Trophoblast cell (in vitro differentiated cells and primary cell): ENCODE measurements around the gene ARHGAP31.

Experiments
- DNase-seq, 2 donors: peaks; one replicate each; pipeline ENCODE4 v3.0.0-alpha.2; 2016
- H2AFZ ChIP-seq: 2 replicates; pipeline ENCODE4 v1.6.1; 2013; ENCODE audit warnings: low read length, moderate library complexity, mild to moderate bottlenecking; ENCODE audit not compliant: insufficient read depth, poor library complexity
- H2AK5ac ChIP-seq: 2 replicates; pipeline ENCODE4 v1.6.1; 2013; ENCODE audit warnings: mild to moderate bottlenecking, low read length
- H2BK120ac ChIP-seq: 2 replicates; pipeline ENCODE4 v1.6.1; 2013; ENCODE audit warnings: low read length, mild to moderate bottlenecking, moderate library complexity; ENCODE audit not compliant: insufficient read depth, poor library complexity
- H2BK12ac ChIP-seq: 2 replicates; pipeline ENCODE4 v1.6.1; 2013; ENCODE audit warnings: mild to moderate bottlenecking, low read length, moderate library complexity
- H2BK5ac ChIP-seq: 2 replicates; pipeline ENCODE4 v1.6.1; 2013; ENCODE audit warnings: low read length, low read depth, moderate library complexity, mild to moderate bottlenecking; ENCODE audit not compliant: poor library complexity
- H3K14ac ChIP-seq: 2 replicates; pipeline ENCODE4 v1.6.1; 2013; ENCODE audit warnings: mild to moderate bottlenecking, low read length
- H3K18ac ChIP-seq: 2 replicates; pipeline ENCODE4 v1.6.1; 2013; ENCODE audit warnings: mild to moderate bottlenecking, low read length
- H3K23ac ChIP-seq: 2 replicates; pipeline ENCODE4 v1.6.1; 2013; ENCODE audit warnings: low read length
- H3K27ac ChIP-seq: 2 replicates; pipeline ENCODE4 v1.5.1; 2013; ENCODE audit warnings: low read depth, mild to moderate bottlenecking, inconsistent platforms, low read length, moderate library complexity
- H3K27me3 ChIP-seq: 2 replicates; pipeline ENCODE4 v1.6.1; 2013; ENCODE audit warnings: inconsistent platforms, mild to moderate bottlenecking, low read length, moderate library complexity; ENCODE audit not compliant: insufficient read depth
- H3K36me3 ChIP-seq, 2 experiments: 1 replicate in 1 of 2; 2 replicates in 1 of 2; pipeline ENCODE4 v1.6.1; 2013; ENCODE audit warnings: low read length in 2 of 2, mild to moderate bottlenecking in 2 of 2, moderate library complexity in 1 of 2; ENCODE audit not compliant: insufficient read depth in 2 of 2, control insufficient read depth in 1 of 2
- H3K4ac ChIP-seq: 2 replicates; pipeline ENCODE4 v1.6.1; 2013; ENCODE audit warnings: low read depth, mild to moderate bottlenecking, low read length, moderate library complexity
- H3K4me1 ChIP-seq, 2 experiments: 1 replicate in 1 of 2; 2 replicates in 1 of 2; pipeline ENCODE4 v1.6.1; 2013; ENCODE audit warnings: low read length in 2 of 2, mild to moderate bottlenecking in 2 of 2, moderate library complexity in 1 of 2; ENCODE audit not compliant: insufficient read depth in 2 of 2, control insufficient read depth in 1 of 2
- H3K4me2 ChIP-seq: 2 replicates; pipeline ENCODE4 v1.6.1; 2013; ENCODE audit warnings: inconsistent platforms, mild to moderate bottlenecking, low read length, moderate library complexity
- H3K4me3 ChIP-seq: 2 replicates; pipeline ENCODE4 v1.5.1; 2013; ENCODE audit warnings: mild to moderate bottlenecking, low read depth, low read length, inconsistent platforms
- H3K79me1 ChIP-seq: one replicate; pipeline ENCODE4 v1.6.1; 2013; ENCODE audit warnings: low read length
- H3K79me2 ChIP-seq: 2 replicates; pipeline ENCODE4 v1.6.1; 2013; ENCODE audit warnings: low read length, mild to moderate bottlenecking; ENCODE audit not compliant: control insufficient read depth, insufficient read depth, poor library complexity
- H3K9ac ChIP-seq: 2 replicates; pipeline ENCODE4 v1.6.1; 2013; ENCODE audit warnings: mild to moderate bottlenecking, low read length
- H3K9me3 ChIP-seq: 2 replicates; pipeline ENCODE4 v1.6.1; 2013; ENCODE audit warnings: low read depth, mild to moderate bottlenecking, control low read depth, inconsistent platforms, low read length; ENCODE audit not compliant: insufficient read depth
- H4K12ac ChIP-seq: 2 replicates; pipeline ENCODE4 v1.6.1; 2013; ENCODE audit warnings: low read depth, mild to moderate bottlenecking, low read length, moderate library complexity
- H4K8ac ChIP-seq: 2 replicates; pipeline ENCODE4 v1.6.1; 2013; ENCODE audit warnings: low read depth, mild to moderate bottlenecking, low read length, moderate library complexity
- H4K91ac ChIP-seq: one replicate; pipeline ENCODE4 v1.6.1; 2013; ENCODE audit warnings: low read depth, mild to moderate bottlenecking, low read length, moderate library complexity
- WGBS: extraction: QIAGEN DNeasy Blood & Tissue Kit; methylation state at CpG from one replicate; pipeline ENCODE4 v1.1.7; 2013; ENCODE audit warnings: missing lambda C conversion rate; ENCODE audit not compliant: insufficient read length, insufficient coverage; ENCODE audit errors: extremely low coverage; 5-methylcytosine and 5-hydroxymethylcytosine counted together

Gene ARHGAP31

GRCh38 chr3:119257654-119258410 is 36.4 kb upstream of the ARHGAP31 start:
- H3K27me3 ChIP-seq = no peaks in the 10 kb centered on the region
- WGBS = no CpG with 5 or more reads among the region's 8 CpGs
- peak overlapping the region; percentile 24 for H2BK120ac ChIP-seq
- no peaks in the 10 kb centered on the region for H3K79me2 ChIP-seq
- H2AK5ac ChIP-seq = no peak overlapping the region
- H3K36me3 ChIP-seq = no peaks in the 10 kb centered on the region
- peak overlapping the region; percentile 62 for H4K8ac ChIP-seq
- H3K79me1 ChIP-seq = peaks cover 9% of the 10 kb centered on the region
- peak; percentile 73 to 78 for DNase-seq
- H3K27ac ChIP-seq = peak overlapping the region; percentile 67
- peak overlapping the region; percentile 64 for H4K91ac ChIP-seq
- H3K9me3 ChIP-seq = no peaks in the 10 kb centered on the region
- H3K4me3 ChIP-seq = no peak overlapping the region
- peak overlapping the region; percentile 7 for H4K12ac ChIP-seq
- H2BK5ac ChIP-seq = no peak overlapping the region
- H3K14ac ChIP-seq = peak overlapping the region; percentile 60
- H2BK12ac ChIP-seq = no peak overlapping the region
- H3K4ac ChIP-seq = no peak overlapping the region
- H3K18ac ChIP-seq = peak overlapping the region; percentile 70
- no peak overlapping the region for H3K4me2 ChIP-seq
- peaks cover 0 to 8% of the 10 kb centered on the region in 2 experiments for H3K4me1 ChIP-seq
- H3K9ac ChIP-seq = no peak overlapping the region
- peak overlapping the region; percentile 76 for H2AFZ ChIP-seq
- no peak overlapping the region for H3K23ac ChIP-seq

- no CpG with 5 or more reads among the region's 1 CpG for WGBS
- no peak overlapping the region for H3K9ac ChIP-seq
- H4K8ac ChIP-seq = no peak overlapping the region
- peaks cover 0 to 8% of the 10 kb centered on the region in 2 experiments for H3K4me1 ChIP-seq
- H3K23ac ChIP-seq = no peak overlapping the region
- H4K91ac ChIP-seq = no peak overlapping the region
- peaks cover 9% of the 10 kb centered on the region for H3K79me1 ChIP-seq
- H4K12ac ChIP-seq = no peak overlapping the region
- H3K79me2 ChIP-seq = no peaks in the 10 kb centered on the region
- no peak overlapping the region for H2BK120ac ChIP-seq
- no peak overlapping the region for H2BK5ac ChIP-seq
- peak in 1 of 2 donors; percentile 50 for DNase-seq
- no peaks in the 10 kb centered on the region for H3K27me3 ChIP-seq
- H3K36me3 ChIP-seq = no peaks in the 10 kb centered on the region
- H3K14ac ChIP-seq = no peak overlapping the region
- no peak overlapping the region for H3K4me3 ChIP-seq
- H2AFZ ChIP-seq = no peak overlapping the region
- H3K18ac ChIP-seq = no peak overlapping the region
- no peak overlapping the region for H3K27ac ChIP-seq
- H3K4me2 ChIP-seq = no peak overlapping the region
- H3K9me3 ChIP-seq = no peaks in the 10 kb centered on the region
- no peak overlapping the region for H2BK12ac ChIP-seq
- no peak overlapping the region for H3K4ac ChIP-seq
- H2AK5ac ChIP-seq = no peak overlapping the region
Measured at GRCh38 chr3:119258915-119259314, 35.3 kb upstream of the ARHGAP31 start.

- peaks cover 0 to 8% of the 10 kb centered on the region in 2 experiments for H3K4me1 ChIP-seq
- no peak overlapping the region for H4K91ac ChIP-seq
- peaks cover 9% of the 10 kb centered on the region for H3K79me1 ChIP-seq
- H3K27ac ChIP-seq = no peak overlapping the region
- no peak overlapping the region for H2BK120ac ChIP-seq
- H3K79me2 ChIP-seq = no peaks in the 10 kb centered on the region
- H3K23ac ChIP-seq = no peak overlapping the region
- H3K4me3 ChIP-seq = no peak overlapping the region
- H3K18ac ChIP-seq = no peak overlapping the region
- no peaks in the 10 kb centered on the region for H3K36me3 ChIP-seq
- no peak overlapping the region for H2AK5ac ChIP-seq
- H4K12ac ChIP-seq = no peak overlapping the region
- H3K4me2 ChIP-seq = no peak overlapping the region
- H2BK12ac ChIP-seq = no peak overlapping the region
- H2AFZ ChIP-seq = no peak overlapping the region
- H3K9ac ChIP-seq = no peak overlapping the region
- H3K27me3 ChIP-seq = no peaks in the 10 kb centered on the region
- WGBS = no CpG with 5 or more reads among the region's 4 CpGs
- DNase-seq = peak; percentile 85 to 96
- H3K9me3 ChIP-seq = no peaks in the 10 kb centered on the region
- H3K4ac ChIP-seq = no peak overlapping the region
- H2BK5ac ChIP-seq = no peak overlapping the region
- no peak overlapping the region for H4K8ac ChIP-seq
- H3K14ac ChIP-seq = no peak overlapping the region
Measured at GRCh38 chr3:119259821-119260220, 34.4 kb upstream of the ARHGAP31 start.

- Histone ChIP-seq H3K23ac (no peak overlapping the region), H3K4me2 (no peak overlapping the region), H2BK120ac (no peak overlapping the region), H2AK5ac (no peak overlapping the region), H3K79me2 (no peaks in the 10 kb centered on the region), H3K79me1 (peaks cover 9% of the 10 kb centered on the region), H2BK12ac (no peak overlapping the region), H3K4ac (no peak overlapping the region), H4K12ac (no peak overlapping the region), H4K8ac (no peak overlapping the region), H3K14ac (no peak overlapping the region), H3K4me3 (no peak overlapping the region), H3K27ac (no peak overlapping the region), H4K91ac (no peak overlapping the region), H3K4me1 (peaks cover 0 to 8% of the 10 kb centered on the region in 2 experiments), H2AFZ (no peak overlapping the region), H3K36me3 (no peaks in the 10 kb centered on the region), H3K18ac (no peak overlapping the region), H3K27me3 (no peaks in the 10 kb centered on the region), H3K9me3 (no peaks in the 10 kb centered on the region), H2BK5ac (no peak overlapping the region), H3K9ac (no peak overlapping the region)
- no CpG with 5 or more reads among the region's 6 CpGs for WGBS
- no peak for DNase-seq
Measured at GRCh38 chr3:119261055-119261454, 33.1 kb upstream of the ARHGAP31 start.
